HL-60 (cell line): ENCODE results near the gene GCNT1.

Experiments used
- POLR2AphosphoS5 ChIP-seq: IDR thresholded peaks from 2 replicates; pipeline ENCODE4 v1.6.1; 2012; ENCODE audit warnings: low read depth
- REST ChIP-seq: IDR thresholded peaks from 2 replicates; pipeline ENCODE4 v1.6.1; 2012; ENCODE audit warnings: low read depth; ENCODE audit not compliant: insufficient replicate concordance
- SPI1 ChIP-seq: IDR thresholded peaks from 2 replicates; pipeline ENCODE4 v1.6.1; 2012; ENCODE audit warnings: low read depth, mild to moderate bottlenecking, borderline replicate concordance
- TF ChIP-seq, protein P1 (sequence below): IDR thresholded peaks from one replicate; pipeline ENCODE4 v1.5.1; 2011; ENCODE audit warnings: low read length, control low read depth, inconsistent platforms; ENCODE audit not compliant: insufficient read depth

DNA sequence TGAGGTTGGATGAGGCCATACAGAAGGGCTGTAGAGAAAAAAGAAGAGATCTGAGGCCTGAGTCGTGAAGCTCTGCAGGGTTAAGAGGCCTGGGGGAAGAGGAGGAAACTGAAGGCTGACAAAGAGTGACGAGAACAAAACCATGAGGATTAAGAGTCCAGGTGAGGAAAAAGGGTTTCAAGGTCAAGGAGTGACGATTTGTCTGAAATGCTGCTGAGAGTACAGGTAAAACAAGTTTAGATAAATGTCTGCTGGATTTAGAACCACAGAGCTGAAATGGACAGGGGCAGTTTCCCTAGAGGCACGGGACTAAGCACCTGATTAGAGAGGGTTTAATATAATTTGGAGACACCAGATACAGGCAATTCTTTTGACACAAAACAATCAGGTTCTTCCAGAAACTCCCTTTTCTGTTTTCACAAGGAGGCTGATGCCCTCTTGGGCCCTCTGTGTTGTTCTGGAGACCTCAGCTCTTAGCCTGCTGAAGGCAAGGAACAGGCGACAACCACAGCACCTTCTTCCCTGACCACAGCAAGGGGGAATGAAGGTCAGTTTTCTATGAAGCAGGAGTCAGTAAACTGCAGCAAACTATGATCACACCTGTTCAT, 14.6 kb upstream of the GCNT1 start:
- TF ChIP-seq, protein P1, sequence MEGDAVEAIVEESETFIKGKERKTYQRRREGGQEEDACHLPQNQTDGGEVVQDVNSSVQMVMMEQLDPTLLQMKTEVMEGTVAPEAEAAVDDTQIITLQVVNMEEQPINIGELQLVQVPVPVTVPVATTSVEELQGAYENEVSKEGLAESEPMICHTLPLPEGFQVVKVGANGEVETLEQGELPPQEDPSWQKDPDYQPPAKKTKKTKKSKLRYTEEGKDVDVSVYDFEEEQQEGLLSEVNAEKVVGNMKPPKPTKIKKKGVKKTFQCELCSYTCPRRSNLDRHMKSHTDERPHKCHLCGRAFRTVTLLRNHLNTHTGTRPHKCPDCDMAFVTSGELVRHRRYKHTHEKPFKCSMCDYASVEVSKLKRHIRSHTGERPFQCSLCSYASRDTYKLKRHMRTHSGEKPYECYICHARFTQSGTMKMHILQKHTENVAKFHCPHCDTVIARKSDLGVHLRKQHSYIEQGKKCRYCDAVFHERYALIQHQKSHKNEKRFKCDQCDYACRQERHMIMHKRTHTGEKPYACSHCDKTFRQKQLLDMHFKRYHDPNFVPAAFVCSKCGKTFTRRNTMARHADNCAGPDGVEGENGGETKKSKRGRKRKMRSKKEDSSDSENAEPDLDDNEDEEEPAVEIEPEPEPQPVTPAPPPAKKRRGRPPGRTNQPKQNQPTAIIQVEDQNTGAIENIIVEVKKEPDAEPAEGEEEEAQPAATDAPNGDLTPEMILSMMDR = no peak
- TF ChIP-seq POLR2AphosphoS5 = no peak
- no peak for TF ChIP-seq REST
- no peak for TF ChIP-seq SPI1
